ENCODE measurements around the gene NISCH.

DNA sequence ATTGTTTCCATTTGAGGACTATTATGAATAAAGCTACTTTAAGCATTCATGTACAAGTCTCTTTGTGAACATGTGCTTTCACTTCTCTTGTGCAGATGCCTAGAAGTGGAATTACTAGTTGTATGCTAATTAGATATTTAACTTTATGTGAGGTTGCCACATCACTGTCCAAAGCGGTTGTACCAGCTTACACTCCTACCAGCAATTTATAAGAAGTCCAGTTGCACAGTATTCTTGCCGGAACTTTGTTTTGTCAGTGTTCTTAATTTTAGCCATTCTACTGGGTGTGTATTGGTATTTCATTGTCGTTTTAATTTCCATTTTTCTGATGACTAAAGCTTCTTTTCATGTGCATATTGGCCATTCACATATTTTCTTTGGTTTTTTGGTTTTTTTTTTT is 39.6 kb upstream of the NISCH start:
- TF ChIP-seq CTCF (IDR thresholded peaks at IDR 0.05; ENCODE audit: insufficient read depth, low read length), result no peak
- TF ChIP-seq REST (IDR thresholded peaks at IDR 0.05; ENCODE audit: insufficient replicate concordance, low read depth), result no peak
- no peak for TF ChIP-seq SPI1 (IDR thresholded peaks at IDR 0.05; ENCODE audit: borderline replicate concordance, low read depth)

All from HL-60 (cell line).